ENCODE measurements around the gene C1QA.

- TF ChIP-seq CTCF (IDR thresholded peaks at IDR 0.05) (no peak), POLR2A (IDR thresholded peaks at IDR 0.05) (no peak)
These were observed 1.5 kb downstream of the C1QA start for GRCh38 chr1:22637907-22638445.

Data from adrenal gland (tissue), 5 donors.